A673 (cell line): ENCODE data around the gene SFXN5. TPM values are rescaled to one million over a fixed set of nuclear protein-coding genes. Genes with fewer than 3 reads are reported as not detected.

Source experiments
- BruUV-seq: library from RNA; stranded (reverse); fragments of 400-500 nt; replicated peaks from 2 replicates; lab custom pipeline; 2021; lab: Mats Ljungman, UMichigan
- CTCF ChIA-PET: fragments of 300-600 bp; sonication (Branson Sonifier 250); formaldehyde crosslinking; loops from one replicate; lab custom pipeline; 2022; ENCODE audit warnings: antibody characterized with exemption; lab: Charles Lee
- POLR2A ChIA-PET: fragments of 300-600 bp; sonication (Branson Sonifier 250); formaldehyde crosslinking; loops from one replicate; lab custom pipeline; 2022; ENCODE audit warnings: antibody characterized with exemption; ENCODE audit not compliant: low non-redundant PET; lab: Charles Lee
- DNase-seq: peaks from one replicate; pipeline ENCODE4 v3.0.0-alpha.2; 2015; ENCODE audit warnings: low spot score
- H3K27ac ChIP-seq: fragments of 200-600 bp; sonication (generic); 2 replicates; pipeline ENCODE4 v1.5.1; 2016; ENCODE audit warnings: mixed run types, low read depth, mild to moderate bottlenecking, mixed read lengths, antibody characterized with exemption, low read length; ENCODE audit not compliant: poor library complexity, severe bottlenecking
- H3K27me3 ChIP-seq: fragments of 200-600 bp; sonication (generic); replicated peaks from 2 replicates; pipeline ENCODE4 v1.6.1; 2017; ENCODE audit warnings: mixed run types, low read depth, mild to moderate bottlenecking, mixed read lengths, antibody characterized with exemption, low read length; ENCODE audit not compliant: insufficient read depth, poor library complexity
- H3K36me3 ChIP-seq: fragments of 200-600 bp; sonication (generic); 2 replicates; pipeline ENCODE4 v1.6.1; 2016; ENCODE audit warnings: mixed run types, mild to moderate bottlenecking, mixed read lengths, antibody characterized with exemption, low read length; ENCODE audit not compliant: insufficient read depth, poor library complexity, severe bottlenecking
- H3K4me1 ChIP-seq: fragments of 200-600 bp; sonication (generic); 2 replicates; pipeline ENCODE4 v1.6.1; 2017; ENCODE audit warnings: mixed run types, mild to moderate bottlenecking, mixed read lengths, antibody characterized with exemption, low read length; ENCODE audit not compliant: insufficient read depth, poor library complexity, severe bottlenecking
- H3K4me3 ChIP-seq: fragments of 200-600 bp; sonication (generic); 2 replicates; pipeline ENCODE4 v1.5.1; 2016; ENCODE audit warnings: low read depth, mixed run types, mild to moderate bottlenecking, mixed read lengths, low read length; ENCODE audit not compliant: poor library complexity, severe bottlenecking
- H3K9me3 ChIP-seq: fragments of 200-600 bp; sonication (generic); 2 replicates; pipeline ENCODE4 v1.6.1; 2016; ENCODE audit warnings: mixed run types, low read depth, mild to moderate bottlenecking, mixed read lengths, antibody characterized with exemption, low read length; ENCODE audit not compliant: poor library complexity, severe bottlenecking
- CTCF ChIP-seq: fragments of 300-800, 200-600 bp; sonication (generic); conservative IDR thresholded peaks from 2 replicates; pipeline ENCODE4 v1.5.1; 2017; ENCODE audit warnings: low read depth, mild to moderate bottlenecking, antibody characterized with exemption, low read length, moderate library complexity, mixed read lengths
- EZH2 ChIP-seq: fragments of 200-600 bp; sonication (generic); IDR thresholded peaks from 2 replicates; pipeline ENCODE4 v1.6.1; 2017; ENCODE audit warnings: borderline replicate concordance, low read depth, mild to moderate bottlenecking, mixed read lengths, antibody characterized with exemption, low read length; ENCODE audit not compliant: poor library complexity, severe bottlenecking
- intact Hi-C: fragments of 100-400 bp; cut with micrococcal nuclease; formaldehyde crosslinking; loops from one replicate; pipeline ENCODE4 v1.10.0; 2022; ENCODE audit not compliant: unreplicated experiment
- total RNA-seq: library from RNA; stranded (reverse); gene quantifications from 2 replicates; pipeline ENCODE4 v1.2.3, GENCODE V29; 2021

Gene SFXN5
- total RNA-seq, 1 experiment from 2014 or later: 23.1 TPM

GRCh38 chr2:73035899-73036711 is 35.4 kb downstream of the SFXN5 start:
- Histone ChIP-seq H3K27me3 (no peaks in the 10 kb centered on the region), H3K36me3 (no peaks in the 10 kb centered on the region), H3K27ac (no peak overlapping the region), H3K4me3 (no peak overlapping the region), H3K9me3 (no peaks in the 10 kb centered on the region), H3K4me1 (no peaks in the 10 kb centered on the region)
- CTCF ChIA-PET: no interaction called here
- TF ChIP-seq CTCF (no peak; the same call in 1 of the 2 replicates), EZH2 (no peak)
- POLR2A ChIA-PET: no interaction called here
- no TSS peak for BruUV-seq
- peak; percentile 19 for DNase-seq
- intact Hi-C loops: no loop called here

GRCh38 chr2:73034661-73035375 is 36.7 kb downstream of the SFXN5 start:
- Histone ChIP-seq H3K27me3 (no peaks in the 10 kb centered on the region), H3K9me3 (no peaks in the 10 kb centered on the region), H3K4me3 (no peak overlapping the region), H3K27ac (no peak overlapping the region), H3K4me1 (no peaks in the 10 kb centered on the region), H3K36me3 (no peaks in the 10 kb centered on the region)
- CTCF ChIA-PET: no interaction called here
- POLR2A ChIA-PET: interaction anchor here (0.6 kb wide), 1 partner anchor 73 kb away, joined by 8 read pairs; no protein-coding TSS in a partner anchor
- intact Hi-C loops: no loop called here
- no TSS peak for BruUV-seq
- DNase-seq: no peak
- no peak for TF ChIP-seq EZH2
- TF ChIP-seq CTCF: no peak

GRCh38 chr2:73033766-73034381 is 37.6 kb downstream of the SFXN5 start:
- Histone ChIP-seq H3K9me3 (no peaks in the 10 kb centered on the region), H3K4me1 (peaks cover 4% of the 10 kb centered on the region), H3K4me3 (no peak overlapping the region), H3K36me3 (no peaks in the 10 kb centered on the region), H3K27ac (no peak overlapping the region), H3K27me3 (no peaks in the 10 kb centered on the region)
- DNase-seq: no peak
- intact Hi-C loops: no loop called here
- ChIA-PET POLR2A (no interaction called here), CTCF (no interaction called here)
- BruUV-seq: no TSS peak
- TF ChIP-seq CTCF (no peak), EZH2 (no peak)
